Heart left ventricle (tissue), 16 donors: ENCODE results near the gene NGEF. TPM values are rescaled to one million over a fixed set of nuclear protein-coding genes. Genes with fewer than 3 reads are reported as not detected.

Source experiments
- ATAC-seq, 4 donors: fragments of 200-7000 bp; cut with Tn5 transposase; one replicate each; pipeline ENCODE4 v1.9.1; 2020 to 2022; ENCODE audit warnings: moderate library complexity in 4 of 4, mild to moderate bottlenecking in 3 of 4, moderate number of reproducible peaks in 1 of 4
- DNase-seq, 5 donors: peaks; one replicate each; pipeline ENCODE4 v3.0.0-alpha.2; 2020
- H3K27ac ChIP-seq, 12 donors: fragments of 200-600 bp; sonication (generic) in 4 of 12; one replicate each; pipeline versions ENCODE4 v1.5.0 to v1.8.0; 2016 to 2022; ENCODE audit warnings: mild to moderate bottlenecking in 2 of 12
- H3K27me3 ChIP-seq, 9 donors: fragments of 200-600 bp; sonication (generic) in 2 of 9; one replicate each; pipeline versions ENCODE4 v1.5.1 to v1.8.0; 2016 to 2022; ENCODE audit warnings: mild to moderate bottlenecking in 3 of 9
- H3K36me3 ChIP-seq, 9 donors: fragments of 200-600 bp; sonication (generic) in 2 of 9; one replicate each; pipeline versions ENCODE4 v1.5.0 to v1.8.0; 2018 to 2022; ENCODE audit warnings: mild to moderate bottlenecking in 2 of 9
- H3K4me1 ChIP-seq, 12 donors: fragments of 200-600 bp; sonication (generic) in 4 of 12; one replicate each; pipeline versions ENCODE4 v1.5.0 to v1.8.0; 2016 to 2022; ENCODE audit warnings: mild to moderate bottlenecking in 3 of 12
- H3K4me3 ChIP-seq, 12 donors: fragments of 200-600 bp; sonication (generic) in 4 of 12; one replicate each; pipeline versions ENCODE4 v1.5.0 to v1.8.0; 2017 to 2022; ENCODE audit warnings: mild to moderate bottlenecking in 9 of 12, moderate library complexity in 4 of 12
- H3K9me3 ChIP-seq, 12 donors: fragments of 200-600 bp; sonication (generic) in 4 of 12; one replicate each; pipeline versions ENCODE4 v1.5.0 to v1.8.0; 2016 to 2022; ENCODE audit warnings: mild to moderate bottlenecking in 1 of 12
- POLR2A ChIP-seq, 2 donors: fragments of 450-650 bp; IDR thresholded peaks; one replicate each; pipeline ENCODE4 v1.6.1; 2017; ENCODE audit warnings: antibody characterized with exemption in 2 of 2, mild to moderate bottlenecking in 2 of 2, moderate library complexity in 2 of 2
- WGBS, 4 donors: extraction: QIAGEN DNeasy Blood & Tissue Kit in 2 of 4; methylation state at CpG; one replicate each; pipeline versions ENCODE4 v1.1.5 to v1.1.7; 2013 to 2018; 5-methylcytosine and 5-hydroxymethylcytosine counted together
- intact Hi-C, 10 donors: fragments of 100-400 bp; cut with DNase I; formaldehyde crosslinking; loops; one replicate each; pipeline versions ENCODE4 v1.11.1 to v1.14.2; 2022
- polyA plus RNA-seq, 2 donors: library from polyadenylated mRNA; stranded (reverse); fragments of 200-250 nt; gene quantifications; one replicate each; pipeline ENCODE4 v1.2.3, GENCODE V29; 2013
- total RNA-seq, 9 donors: library from RNA; depleted of rRNA in 2 of 9; stranded (reverse); fragments of >200 nt in 2 of 9; fragmentation: NEBNext Ultra II Directional in 3 of 9; extraction: Animal tissue kit (Norgen Biotek cat#: 25700) in 3 of 9; gene quantifications; one replicate each; pipeline versions ENCODE4 v1.1.0 to v1.2.4, GENCODE V29; 2016 to 2023
- TF ChIP-seq, protein P1 (sequence below), 12 donors: fragments of 200-600 bp; sonication (generic) in 4 of 12; IDR thresholded peaks; one replicate each; pipeline versions ENCODE4 v1.5.0 to v1.8.0; 2018 to 2022; ENCODE audit warnings: antibody characterized with exemption in 12 of 12, mild to moderate bottlenecking in 5 of 12
- donor health status: ischemic (EF 13 %, LVEDD 7.1; RV severe dilation, severe dysfunction).
- donor health status: healthy with polysubstance abuse.
- donor health status: DM: no; HTN: yes; CAD: no.
- donor health status: DM: no; HTN: no; CAD: no.
- donor health status: ischemic (EF 25% LVEDD 6.9; RV normal size, moderate dysfunction).
- donor health status: ischemic (EF 25% LVEDD 5.7; RV mildly dilated, moderate dysfunction).
- donor health status: healthy.
- donor health status: DM: yes; HTN: yes; CAD: no.
- donor health status: ischemic (EF 35%, LVEDD 5.7; RV mildly dilated, moderate dysfunction).
- donor health status: nonischemic (EF 11% LVEDD 7.7; RV severe dilation, severe dysfunction).
- donor health status: DM: yes; HTN: yes; CAD: no.
- donor health status: PGD.
- donor health status: ischemic (EF 29% LVEDD 5.4; RV normal size, mild dysfunction).
- donor health status: nonischemic (EF 23%, LVEDD 6.1; RV moderate dilation, normal function).

Gene NGEF
- total and polyA plus RNA-seq, 11 donors, result 0.15 to 0.62 (median 0.42) TPM; not detected in 4

DNA sequence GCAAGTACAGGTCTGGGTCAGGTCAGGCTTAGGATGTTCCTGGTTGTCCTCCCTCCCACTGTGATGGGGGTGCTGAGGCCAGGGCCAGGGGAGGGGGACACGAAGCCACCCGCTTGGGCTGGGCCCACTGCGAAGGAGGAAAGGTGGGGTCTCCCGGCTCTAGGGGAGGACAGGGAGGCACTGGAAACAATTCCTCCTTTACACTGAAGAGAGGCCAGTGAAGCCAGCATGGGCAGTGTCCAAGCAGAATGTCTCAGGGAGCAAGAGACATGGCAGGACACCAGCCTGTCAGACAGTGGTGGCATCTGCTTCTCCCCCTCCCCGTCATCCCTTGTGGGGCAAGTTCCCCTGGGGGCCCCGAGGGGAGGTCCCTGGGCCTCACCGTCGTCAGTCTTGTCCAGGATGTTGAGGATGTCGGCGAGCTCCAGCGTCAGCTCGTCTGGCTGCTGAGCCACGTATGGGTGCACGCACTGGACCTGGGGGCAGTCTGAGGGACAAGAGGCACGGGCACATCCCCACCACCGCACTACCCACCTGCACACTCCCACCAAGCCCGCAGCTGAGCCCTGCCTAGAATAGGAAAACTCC lies 132.2 kb downstream of the NGEF start:
- no peak for DNase-seq
- H3K36me3 ChIP-seq, result no peaks in the 10 kb centered on the region
- peaks cover under 1 to 19% (median 10%) of the 10 kb centered on the region in 9 donors for H3K27me3 ChIP-seq
- H3K4me1 ChIP-seq, result peaks cover 0 to 13% (median 3%) of the 10 kb centered on the region in 12 donors
- WGBS, 4 donors, result 69 to 81% (median 80%) methylated on average over 10 to 17 of the region's 17 CpGs
- H3K4me3 ChIP-seq, result no peak overlapping the region
- no peaks in the 10 kb centered on the region for H3K9me3 ChIP-seq
- no peak overlapping the region for H3K27ac ChIP-seq
- TF ChIP-seq, protein P1, sequence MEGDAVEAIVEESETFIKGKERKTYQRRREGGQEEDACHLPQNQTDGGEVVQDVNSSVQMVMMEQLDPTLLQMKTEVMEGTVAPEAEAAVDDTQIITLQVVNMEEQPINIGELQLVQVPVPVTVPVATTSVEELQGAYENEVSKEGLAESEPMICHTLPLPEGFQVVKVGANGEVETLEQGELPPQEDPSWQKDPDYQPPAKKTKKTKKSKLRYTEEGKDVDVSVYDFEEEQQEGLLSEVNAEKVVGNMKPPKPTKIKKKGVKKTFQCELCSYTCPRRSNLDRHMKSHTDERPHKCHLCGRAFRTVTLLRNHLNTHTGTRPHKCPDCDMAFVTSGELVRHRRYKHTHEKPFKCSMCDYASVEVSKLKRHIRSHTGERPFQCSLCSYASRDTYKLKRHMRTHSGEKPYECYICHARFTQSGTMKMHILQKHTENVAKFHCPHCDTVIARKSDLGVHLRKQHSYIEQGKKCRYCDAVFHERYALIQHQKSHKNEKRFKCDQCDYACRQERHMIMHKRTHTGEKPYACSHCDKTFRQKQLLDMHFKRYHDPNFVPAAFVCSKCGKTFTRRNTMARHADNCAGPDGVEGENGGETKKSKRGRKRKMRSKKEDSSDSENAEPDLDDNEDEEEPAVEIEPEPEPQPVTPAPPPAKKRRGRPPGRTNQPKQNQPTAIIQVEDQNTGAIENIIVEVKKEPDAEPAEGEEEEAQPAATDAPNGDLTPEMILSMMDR (IDR thresholded peaks at IDR 0.05), result no peak
- no peak for TF ChIP-seq POLR2A (IDR thresholded peaks at IDR 0.05)
- intact Hi-C loops, result loop anchor here in 1 of 10 donors (10.0 kb wide), 1 partner anchor 144 kb away; no protein-coding TSS in a partner anchor
- ATAC-seq, result no peak

DNA sequence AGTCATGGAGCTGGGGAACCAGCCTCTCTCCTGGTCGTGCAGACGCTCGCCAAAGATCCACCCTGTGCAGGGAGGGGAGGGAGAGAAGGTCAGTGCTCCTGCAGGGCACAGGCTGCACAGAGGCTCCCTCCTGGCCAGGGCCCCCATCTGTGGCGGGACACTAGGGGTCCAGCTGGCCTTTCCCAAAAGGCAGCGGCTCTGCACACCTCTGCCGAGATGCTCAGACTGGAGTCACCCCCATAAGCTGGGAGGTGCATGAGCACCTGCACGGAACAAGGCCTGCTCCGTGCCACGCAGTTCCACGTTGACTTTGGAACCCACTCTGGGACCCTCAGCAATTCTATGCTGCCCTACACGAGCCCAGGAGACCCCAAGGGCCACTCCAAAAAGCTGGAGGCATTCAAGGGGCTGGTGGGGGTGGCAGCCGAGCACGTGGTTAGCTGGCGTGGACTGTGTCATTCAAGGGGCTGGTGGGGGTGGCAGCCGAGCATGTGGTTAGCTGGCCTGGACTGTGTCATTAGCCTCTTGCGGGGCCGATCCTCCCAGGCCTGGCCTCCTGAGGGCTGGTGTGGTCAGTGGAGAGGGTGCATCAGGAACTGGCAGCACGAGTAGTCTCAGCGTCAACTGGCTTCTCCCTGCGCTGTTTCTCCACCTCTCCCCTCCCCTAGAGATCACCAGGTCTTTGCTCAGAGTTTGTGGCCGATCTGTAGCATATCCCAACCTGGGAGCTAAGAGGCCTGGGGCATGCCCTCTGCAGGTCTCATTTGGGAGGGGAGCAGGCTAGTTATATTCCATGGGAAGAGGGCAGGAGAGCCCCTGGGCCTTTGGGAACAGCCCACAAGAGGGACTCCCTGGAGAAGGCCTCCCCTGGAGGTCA lies 133.2 kb downstream of the NGEF start:
- no peak overlapping the region for H3K4me3 ChIP-seq
- H3K36me3 ChIP-seq, result no peaks in the 10 kb centered on the region
- DNase-seq (no peak), ATAC-seq (no peak)
- peaks cover 0 to 17% (median 6%) of the 10 kb centered on the region in 12 donors for H3K4me1 ChIP-seq
- H3K27me3 ChIP-seq, result peaks cover 6 to 28% (median 14%) of the 10 kb centered on the region in 9 donors
- no peak overlapping the region for H3K27ac ChIP-seq
- WGBS, 4 donors, result 87 to 96% (median 90%) methylated on average over 13 to 21 of the region's 21 CpGs
- intact Hi-C loops, result loop anchor here in 1 of 10 donors (10.0 kb wide), 1 partner anchor 145 kb away; no protein-coding TSS in a partner anchor
- TF ChIP-seq POLR2A (IDR thresholded peaks at IDR 0.05), result no peak
- TF ChIP-seq, protein P1 (IDR thresholded peaks at IDR 0.05), result no peak
- H3K9me3 ChIP-seq, result no peaks in the 10 kb centered on the region

DNA sequence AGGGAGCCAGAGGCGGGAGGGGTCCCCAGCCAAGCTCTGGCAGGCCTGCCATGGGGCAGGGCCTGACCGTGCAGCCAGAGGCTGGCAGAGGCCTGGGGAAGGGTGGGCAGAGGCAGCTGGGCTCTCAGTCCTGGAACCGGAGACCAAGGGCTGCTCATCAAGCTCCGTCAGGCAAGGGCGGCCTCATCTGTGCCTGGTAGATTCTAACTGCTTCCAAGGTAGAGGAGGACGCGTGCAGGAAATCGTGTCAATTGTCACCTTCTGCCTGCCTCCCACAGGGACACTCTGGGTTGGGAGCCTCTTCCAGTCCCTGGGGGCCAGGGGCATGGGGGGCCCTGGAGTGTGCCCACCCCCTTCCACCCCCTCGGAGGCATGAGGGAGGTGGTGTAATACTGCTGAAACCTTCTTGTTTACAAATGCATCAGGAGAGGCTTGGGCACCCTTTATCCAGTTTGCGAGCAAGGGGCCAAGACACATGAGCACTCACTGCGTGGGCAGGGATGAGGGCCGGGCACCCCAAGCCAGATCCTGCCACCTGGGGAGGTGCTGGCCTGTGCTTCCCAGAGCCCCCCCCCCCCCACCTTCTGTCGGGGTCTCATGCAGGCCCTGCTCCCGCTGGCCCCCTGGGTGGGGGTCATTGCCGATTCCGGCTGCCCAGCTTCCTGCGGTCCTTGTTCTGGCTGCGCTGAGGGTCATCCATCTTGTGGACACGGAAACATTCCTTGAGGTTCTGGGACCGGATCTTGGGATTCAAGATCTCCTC lies 134.0 kb downstream of the NGEF start:
- ATAC-seq (no peak), DNase-seq (no peak)
- H3K27me3 ChIP-seq, result peaks cover 6 to 30% (median 14%) of the 10 kb centered on the region in 9 donors
- WGBS, 4 donors, result 81 to 91% (median 87%) methylated on average over 9 to 20 of the region's 20 CpGs
- no peaks in the 10 kb centered on the region for H3K9me3 ChIP-seq
- no peaks in the 10 kb centered on the region for H3K36me3 ChIP-seq
- H3K4me3 ChIP-seq, result no peak overlapping the region
- H3K4me1 ChIP-seq, result peaks cover 0 to 17% (median 6%) of the 10 kb centered on the region in 12 donors
- TF ChIP-seq POLR2A (IDR thresholded peaks at IDR 0.05), result no peak
- TF ChIP-seq, protein P1 (IDR thresholded peaks at IDR 0.05), result no peak
- no peak overlapping the region for H3K27ac ChIP-seq
- intact Hi-C loops, result no loop called here
